Naive thymus-derived CD8-positive, alpha-beta T cell (primary cell): ENCODE results near the gene ATP4B. TPM values are rescaled to one million over a fixed set of nuclear protein-coding genes. Genes with fewer than 3 reads are reported as not detected.

Experiments
- ATAC-seq, 2 donors: fragments of 150-1000 bp; cut with Tn5 transposase in 1 of 2; sonication (Bioruptor Pico), chemical (Tn5 transposase) in 1 of 2; 1 replicate in 1 of 2; 2 replicates in 1 of 2; pipeline ENCODE4 v1.10.0; 2021; ENCODE audit warnings: mild to moderate bottlenecking in 2 of 2, moderate library complexity in 2 of 2
- POLR2A ChIA-PET: fragments of 350-600 bp; sonication (Branson Sonifier 250); formaldehyde crosslinking; loops from one replicate; lab custom pipeline; 2021; ENCODE audit warnings: antibody characterized with exemption; lab: Charles Lee
- DNase-seq, 10 donors: peaks; one replicate each; pipeline versions ENCODE4 v3.0.0 to v3.0.0-alpha.2; 2020 to 2022
- H3K27ac Mint-ChIP-seq, 10 donors: one replicate each; pipeline ENCODE4 v1.8.0; 2020 to 2022; ENCODE audit warnings: mild to moderate bottlenecking in 10 of 10, mixed read lengths in 10 of 10, moderate library complexity in 4 of 10, inconsistent platforms in 1 of 10
- H3K27me3 Mint-ChIP-seq, 5 donors: one replicate each; pipeline ENCODE4 v1.8.0; 2021 to 2022; ENCODE audit warnings: mixed read lengths in 5 of 5
- H3K36me3 Mint-ChIP-seq, 3 donors: one replicate each; pipeline ENCODE4 v1.8.0; 2020 to 2022; ENCODE audit warnings: mixed read lengths in 3 of 3, mild to moderate bottlenecking in 2 of 3, inconsistent platforms in 1 of 3
- H3K4me1 Mint-ChIP-seq, 4 donors: one replicate each; pipeline ENCODE4 v1.8.0; 2021 to 2022; ENCODE audit warnings: mixed read lengths in 4 of 4
- H3K4me3 Mint-ChIP-seq, 10 donors: one replicate each; pipeline ENCODE4 v1.8.0; 2020 to 2022; ENCODE audit warnings: mild to moderate bottlenecking in 10 of 10, mixed read lengths in 10 of 10, moderate library complexity in 6 of 10, inconsistent platforms in 1 of 10
- H3K9me3 Mint-ChIP-seq, 9 donors: one replicate each; pipeline ENCODE4 v1.8.0; 2020 to 2022; ENCODE audit warnings: mixed read lengths in 9 of 9, mild to moderate bottlenecking in 3 of 9, inconsistent platforms in 1 of 9, moderate library complexity in 1 of 9
- polyA plus RNA-seq, 3 donors: library from polyadenylated mRNA; unstranded; fragments of 300-500 nt; fragmentation: Illumina TruSeq; gene quantifications; one replicate each; pipeline ENCODE4 v1.2.3, GENCODE V29; 2021
- total RNA-seq, 8 experiments: library from RNA in 2 of 8; stranded (reverse) in 2 of 8; gene quantifications; one replicate each; pipeline ENCODE4 v1.2.3 and lab custom pipeline; 2021 to 2026

Gene ATP4B
- total RNA-seq (not detected), polyA plus RNA-seq (not detected), total RNA-seq (lab: John Stamatoyannopoulos, UW) (0 to 0.26 (median 0) reads per million in 6 experiments)

DNA sequence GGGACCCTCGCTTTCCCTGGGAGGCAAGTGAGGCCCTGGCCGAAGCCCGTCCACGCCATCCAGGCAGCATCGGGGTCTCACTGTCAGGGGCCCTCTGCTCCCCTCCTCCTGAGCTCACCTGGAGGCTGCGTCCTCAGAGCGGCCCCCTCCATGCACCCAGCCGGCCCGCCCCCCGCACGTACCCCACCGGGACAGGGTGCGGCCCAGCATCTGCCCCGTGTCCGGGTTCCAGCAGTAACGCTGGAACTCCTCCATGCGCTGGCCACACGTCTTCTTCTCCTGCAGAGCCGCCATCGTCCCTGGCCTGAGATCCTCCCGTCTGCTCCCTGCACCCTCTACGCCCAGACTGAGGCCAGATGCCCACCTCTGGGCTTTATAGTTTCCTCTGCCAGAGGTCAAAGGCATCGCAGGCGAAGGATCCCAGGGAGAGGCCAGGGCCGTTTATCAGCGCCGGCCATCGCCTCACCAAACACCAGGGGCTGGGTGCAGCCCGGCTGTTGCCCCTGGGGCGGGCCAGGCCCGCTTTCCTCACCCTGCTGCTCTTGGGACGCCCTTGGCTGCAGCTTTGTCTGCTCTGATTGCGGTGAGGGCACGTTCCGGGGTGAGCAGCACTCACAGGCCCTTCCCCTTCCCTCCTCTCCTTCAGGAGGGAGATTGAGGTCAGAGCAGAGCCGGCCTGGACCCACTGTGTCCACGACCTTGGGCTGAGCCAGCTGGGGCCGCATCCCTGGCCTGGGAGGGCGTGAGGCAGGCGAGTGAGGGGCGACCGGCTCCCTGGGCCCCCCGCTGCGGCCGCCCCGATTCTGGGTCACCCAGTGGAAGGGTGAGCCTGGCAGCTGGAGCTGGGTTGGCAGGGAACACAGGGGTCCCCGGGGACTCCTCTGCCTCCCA is at the start of gene ATP4B:
Gene ATP4B, minus strand, starts transcription at position 348 of the 891 bp plus-strand sequence. Its CDS starts 54 bp downstream, at position 294.
- DNase-seq = peak in 1 of 10 donors; percentile 41
- ATAC-seq = no peak
- no peak within 1 kb of the TSS for H3K4me3 Mint-ChIP-seq
- H3K9me3 Mint-ChIP-seq = peaks cover 6 to 22% (median 16%) of the 10 kb centered on the region in 9 donors
- H3K27me3 Mint-ChIP-seq = no peaks in the 10 kb centered on the region
- no peak within 1 kb of the TSS for H3K27ac Mint-ChIP-seq
- peaks cover 2 to 8% (median 6%) of the 10 kb centered on the region in 4 donors for H3K4me1 Mint-ChIP-seq
- H3K36me3 Mint-ChIP-seq = peaks cover 0 to 16% (median 4%) of the 10 kb centered on the region in 3 donors
- POLR2A ChIA-PET = no interaction called here

DNA sequence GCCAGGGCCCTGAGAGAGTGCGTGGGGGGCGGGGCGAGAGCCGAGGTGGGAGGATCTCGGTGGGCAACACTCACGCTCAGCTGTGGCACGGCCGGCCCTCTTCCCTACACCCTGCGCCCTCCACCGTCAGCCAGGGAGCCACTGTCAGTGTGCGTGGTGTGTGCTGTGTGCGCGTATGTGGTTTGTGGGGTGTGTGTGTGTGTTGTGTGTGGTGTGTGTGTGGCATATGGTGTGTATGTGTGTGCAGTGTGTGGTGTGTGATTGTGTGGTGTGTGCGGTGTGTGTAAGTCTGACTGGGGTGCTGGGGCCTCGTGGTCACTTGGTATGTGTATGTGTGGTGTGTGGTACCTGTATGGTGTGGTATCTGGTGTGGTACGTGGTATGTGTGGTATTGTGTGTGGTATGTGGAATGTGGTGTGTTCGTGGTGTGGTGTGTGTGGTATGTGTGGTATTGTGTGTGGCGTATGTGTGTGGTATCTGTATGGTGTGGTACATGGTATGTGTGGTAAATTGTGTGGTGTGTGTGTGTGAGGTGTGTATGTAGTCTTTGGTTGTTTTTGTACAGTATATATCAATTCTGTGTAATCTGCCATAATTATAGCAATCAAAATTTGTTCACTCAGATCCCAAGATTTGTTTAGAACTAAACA is 14.1 kb upstream of the ATP4B start:
- H3K4me3 Mint-ChIP-seq = peak overlapping the region in 3 of 10 donors; percentile 3 to 59 (median 11)
- H3K4me1 Mint-ChIP-seq = peaks cover 0 to 16% (median 5%) of the 10 kb centered on the region in 4 donors
- H3K9me3 Mint-ChIP-seq = peaks cover 0 to 4% (median 0%) of the 10 kb centered on the region in 9 donors
- peak overlapping the region in 8 of 10 donors; percentile 5 to 74 (median 16) for H3K27ac Mint-ChIP-seq
- POLR2A ChIA-PET = interaction anchor here (1.5 kb wide), 1 partner anchor 52 kb away, joined by 3 read pairs; no protein-coding TSS in a partner anchor
- no peaks in the 10 kb centered on the region for H3K36me3 Mint-ChIP-seq
- peaks cover 0 to 2% (median 0%) of the 10 kb centered on the region in 5 donors for H3K27me3 Mint-ChIP-seq
- ATAC-seq (no peak), DNase-seq (peak in 1 of 10 donors; percentile 62)

DNA sequence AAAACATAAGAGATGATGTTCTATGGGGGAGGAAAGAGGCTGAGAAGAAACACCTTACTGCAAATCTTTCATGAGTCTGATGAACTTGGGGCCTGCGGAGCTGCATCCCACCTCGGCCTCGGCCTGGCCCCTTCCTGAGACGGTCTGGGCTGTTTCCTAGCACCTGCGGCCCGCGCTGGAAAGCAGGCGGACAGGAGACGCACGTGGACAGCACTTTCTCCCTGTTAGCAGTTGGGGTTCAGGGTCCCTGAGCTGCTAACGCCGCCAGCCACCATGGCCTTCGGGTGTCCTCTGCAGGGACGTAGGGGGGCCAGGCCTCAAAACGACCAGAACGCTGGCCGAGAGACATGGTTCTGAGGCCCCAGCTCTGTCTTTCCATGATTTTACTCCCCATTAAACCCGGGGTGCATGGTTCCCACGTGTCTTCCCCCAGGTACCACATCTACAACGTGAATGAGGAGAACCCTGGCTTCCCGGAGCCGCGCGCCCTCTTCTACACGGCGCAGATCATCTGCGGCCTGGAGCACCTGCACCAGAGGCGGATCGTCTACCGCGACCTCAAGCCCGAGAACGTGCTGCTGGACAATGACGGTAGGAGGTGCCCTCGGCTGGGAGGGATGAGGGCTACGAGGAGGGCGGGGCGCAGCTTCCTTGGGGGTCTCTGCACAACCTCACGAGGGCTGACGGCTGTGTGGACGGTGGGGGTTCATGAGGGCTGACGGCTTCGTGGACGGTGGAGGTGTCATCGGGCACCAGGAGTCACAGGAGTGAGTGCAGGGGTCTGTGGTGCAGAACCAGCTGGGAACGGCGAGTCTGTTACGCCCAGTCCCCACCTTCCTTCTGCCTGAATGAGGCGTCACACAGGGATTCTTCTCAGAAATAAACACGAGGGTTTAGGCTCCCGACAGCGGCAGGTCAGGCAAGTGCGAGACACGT is 13.3 kb upstream of the ATP4B start:
- no peaks in the 10 kb centered on the region for H3K36me3 Mint-ChIP-seq
- POLR2A ChIA-PET = interaction anchor here (1.5 kb wide), 1 partner anchor 53 kb away, joined by 3 read pairs; no protein-coding TSS in a partner anchor
- no peak overlapping the region for H3K4me3 Mint-ChIP-seq
- peaks cover 0 to 2% (median 0%) of the 10 kb centered on the region in 5 donors for H3K27me3 Mint-ChIP-seq
- DNase-seq (peak in 1 of 10 donors; percentile 49), ATAC-seq (no peak)
- H3K4me1 Mint-ChIP-seq = peaks cover 0 to 16% (median 5%) of the 10 kb centered on the region in 4 donors
- H3K27ac Mint-ChIP-seq = no peak overlapping the region
- peaks cover 0 to 4% (median 0%) of the 10 kb centered on the region in 9 donors for H3K9me3 Mint-ChIP-seq

DNA sequence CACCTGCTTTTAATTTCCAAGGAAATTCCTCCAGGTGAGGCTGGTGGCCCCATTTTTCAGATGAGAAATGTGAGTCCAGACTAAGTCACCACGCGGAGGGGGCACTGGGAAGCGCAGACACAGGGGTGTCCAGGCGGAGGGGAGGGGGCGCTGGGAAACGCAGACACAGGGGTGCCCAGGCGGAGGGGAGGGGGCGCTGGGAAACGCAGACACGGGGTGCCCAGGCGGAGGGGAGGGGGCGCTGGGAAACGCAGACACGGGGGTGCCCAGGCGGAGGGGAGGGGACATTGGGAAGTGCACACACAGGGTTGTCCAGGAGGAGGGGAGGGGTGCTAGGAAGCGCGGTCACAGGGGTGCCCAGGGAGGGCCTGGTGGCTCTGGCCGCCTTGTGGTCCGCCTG is 12.5 kb upstream of the ATP4B start:
- ATAC-seq = no peak
- POLR2A ChIA-PET = interaction anchor here (1.5 kb wide), 1 partner anchor 54 kb away, joined by 3 read pairs; no protein-coding TSS in a partner anchor
- peak in 1 of 10 donors; percentile 8 for DNase-seq

DNA sequence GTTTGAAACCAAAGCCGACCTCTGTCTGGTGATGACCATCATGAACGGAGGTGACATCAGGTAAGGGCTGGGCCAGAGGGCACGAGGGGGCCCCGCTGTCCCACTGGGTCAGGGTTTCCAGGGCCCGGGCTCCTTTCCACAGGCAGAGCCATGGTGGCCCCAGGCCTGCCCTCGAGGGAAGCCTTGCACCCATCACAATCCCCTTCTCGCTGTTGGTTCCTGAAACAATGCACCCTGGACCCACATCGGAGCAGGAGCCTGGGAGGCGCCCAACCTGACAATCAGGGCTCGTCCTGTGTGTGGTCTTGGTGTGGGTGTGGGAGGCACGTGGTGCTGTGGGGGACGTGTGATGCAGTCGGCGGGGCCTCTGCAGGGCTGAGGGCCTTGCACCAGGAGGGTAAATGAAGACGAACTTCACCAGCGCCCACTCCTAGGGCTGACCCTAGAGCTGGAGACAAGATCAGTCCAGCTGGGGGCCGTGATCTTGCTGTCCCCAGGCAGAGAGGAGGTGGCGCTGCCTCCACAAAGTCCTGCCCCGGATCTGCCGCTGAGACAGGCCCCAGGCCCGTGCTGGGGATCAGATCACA is 11.8 kb upstream of the ATP4B start:
- Mint-ChIP-seq H3K4me3 (no peak overlapping the region), H3K9me3 (peaks cover 0 to 4% (median 0%) of the 10 kb centered on the region in 9 donors), H3K27me3 (peaks cover 0 to 5% (median 2%) of the 10 kb centered on the region in 5 donors), H3K27ac (peak overlapping the region in 1 of 10 donors; percentile 13), H3K4me1 (peaks cover 0 to 16% (median 5%) of the 10 kb centered on the region in 4 donors), H3K36me3 (no peaks in the 10 kb centered on the region)
- POLR2A ChIA-PET = no interaction called here
- DNase-seq (peak in 1 of 10 donors; percentile 42), ATAC-seq (no peak)

More for the DNA sequence above, 12.5 kb upstream of the ATP4B start:
- H3K4me3 Mint-ChIP-seq = no peak overlapping the region
- no peak overlapping the region for H3K27ac Mint-ChIP-seq
- H3K9me3 Mint-ChIP-seq = peaks cover 0 to 4% (median 0%) of the 10 kb centered on the region in 9 donors
- no peaks in the 10 kb centered on the region for H3K36me3 Mint-ChIP-seq
- peaks cover 0 to 4% (median 0%) of the 10 kb centered on the region in 5 donors for H3K27me3 Mint-ChIP-seq
- H3K4me1 Mint-ChIP-seq = peaks cover 0 to 16% (median 5%) of the 10 kb centered on the region in 4 donors

DNA sequence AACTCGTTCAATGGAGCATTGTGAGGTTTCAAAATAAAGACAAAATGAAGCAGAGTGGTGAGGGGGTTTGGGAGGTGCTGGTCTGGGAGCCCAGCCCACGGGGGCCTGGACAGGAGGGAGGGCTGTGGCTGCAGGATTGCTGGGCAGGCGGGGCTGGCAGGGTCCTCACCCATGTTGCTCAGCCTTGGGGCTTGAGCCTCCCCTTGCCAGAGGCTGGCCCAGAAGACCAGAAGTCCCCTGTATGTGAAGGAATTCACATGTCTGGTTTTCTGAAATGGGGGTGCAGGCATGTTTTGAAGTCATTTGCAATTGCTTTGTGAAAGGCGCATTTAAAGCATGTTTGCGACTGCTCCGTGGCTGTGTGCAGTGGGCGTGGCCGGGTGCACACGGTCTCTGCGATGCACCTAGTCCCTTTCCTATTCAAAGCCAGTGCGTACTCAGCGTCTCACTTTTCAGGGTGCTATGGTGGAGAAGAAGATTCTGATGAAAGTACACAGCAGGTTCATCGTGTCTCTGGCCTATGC is 11.3 kb upstream of the ATP4B start:
- peak overlapping the region in 2 of 10 donors; percentile 13 to 46 for H3K27ac Mint-ChIP-seq
- ATAC-seq (no peak), DNase-seq (peak in 1 of 10 donors; percentile 3)
- POLR2A ChIA-PET = no interaction called here
- peaks cover 0 to 5% (median 3%) of the 10 kb centered on the region in 5 donors for H3K27me3 Mint-ChIP-seq
- H3K9me3 Mint-ChIP-seq = peaks cover 0 to 4% (median 0%) of the 10 kb centered on the region in 9 donors
- H3K36me3 Mint-ChIP-seq = no peaks in the 10 kb centered on the region
- H3K4me3 Mint-ChIP-seq = no peak overlapping the region
- H3K4me1 Mint-ChIP-seq = peaks cover 0 to 16% (median 5%) of the 10 kb centered on the region in 4 donors

DNA sequence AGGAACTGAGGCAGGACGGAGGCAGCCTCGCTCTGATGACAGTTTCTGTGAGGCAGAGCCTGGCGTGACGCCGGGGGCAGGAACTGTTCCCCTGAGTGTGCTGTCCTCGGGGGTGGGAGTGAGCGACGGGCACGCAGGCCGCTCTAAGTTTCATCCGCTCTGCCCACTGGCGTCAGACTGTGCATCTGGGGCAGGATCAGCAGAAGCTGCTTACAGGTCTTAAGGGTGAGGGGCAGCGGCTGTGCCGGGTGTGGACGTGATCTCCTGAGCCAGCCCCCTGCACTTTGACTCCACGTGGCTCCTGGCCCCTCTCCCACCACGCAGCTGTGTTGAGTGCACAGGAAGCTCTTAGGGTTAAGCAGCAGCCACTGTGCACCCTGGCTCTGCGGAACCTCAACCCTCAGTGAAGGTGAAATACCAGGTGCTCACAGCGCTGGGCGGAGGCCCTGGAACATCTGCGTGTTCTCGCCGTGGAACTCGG is 10.5 kb upstream of the ATP4B start:
- Mint-ChIP-seq H3K36me3 (no peaks in the 10 kb centered on the region), H3K27ac (peak overlapping the region in 1 of 10 donors; percentile 46), H3K4me3 (no peak overlapping the region), H3K9me3 (peaks cover 0 to 4% (median 0%) of the 10 kb centered on the region in 9 donors), H3K27me3 (peaks cover 0 to 5% (median 3%) of the 10 kb centered on the region in 5 donors), H3K4me1 (peaks cover 0 to 16% (median 5%) of the 10 kb centered on the region in 4 donors)
- POLR2A ChIA-PET = no interaction called here
- ATAC-seq = no peak
- peak in 1 of 10 donors; percentile 60 for DNase-seq

DNA sequence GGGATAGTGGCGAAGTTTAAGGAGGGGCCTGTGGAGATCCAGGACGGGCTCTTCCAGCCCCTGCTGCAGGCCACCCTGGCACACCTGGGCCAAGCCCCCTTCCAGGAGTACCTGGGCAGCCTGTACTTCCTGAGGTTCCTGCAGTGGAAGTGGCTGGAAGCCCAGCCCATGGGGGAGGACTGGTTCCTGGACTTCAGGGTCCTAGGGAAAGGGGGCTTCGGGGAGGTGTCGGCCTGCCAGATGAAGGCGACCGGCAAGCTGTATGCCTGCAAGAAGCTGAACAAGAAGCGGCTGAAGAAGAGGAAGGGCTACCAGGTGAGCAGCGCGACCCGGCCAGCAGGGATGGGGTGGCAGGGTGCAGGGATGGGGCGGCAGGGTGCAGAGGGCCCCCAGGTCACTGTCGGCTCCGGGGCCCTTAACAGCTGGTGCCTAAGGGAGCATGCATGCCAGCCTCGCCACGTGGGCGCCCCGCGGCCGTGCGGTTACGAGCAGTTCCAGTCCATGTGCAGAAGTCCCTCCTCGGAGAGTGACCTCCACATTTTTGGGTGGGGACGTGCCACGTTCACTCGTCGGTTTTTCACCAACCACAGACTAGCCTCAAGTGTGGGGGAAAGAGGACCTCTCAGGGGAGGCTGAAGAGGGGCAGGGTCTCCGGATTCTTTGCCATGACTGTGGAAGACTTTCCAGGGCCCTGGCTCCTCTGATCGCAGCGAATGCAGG is 9.9 kb upstream of the ATP4B start:
- H3K27ac Mint-ChIP-seq = no peak overlapping the region
- no peak for ATAC-seq
- peaks cover 0 to 4% (median 0%) of the 10 kb centered on the region in 9 donors for H3K9me3 Mint-ChIP-seq
- peaks cover 0 to 16% (median 5%) of the 10 kb centered on the region in 4 donors for H3K4me1 Mint-ChIP-seq
- peaks cover 0 to 5% (median 3%) of the 10 kb centered on the region in 5 donors for H3K27me3 Mint-ChIP-seq
- H3K4me3 Mint-ChIP-seq = no peak overlapping the region
- POLR2A ChIA-PET = no interaction called here
- DNase-seq = peak in 1 of 10 donors; percentile 16
- H3K36me3 Mint-ChIP-seq = no peaks in the 10 kb centered on the region

DNA sequence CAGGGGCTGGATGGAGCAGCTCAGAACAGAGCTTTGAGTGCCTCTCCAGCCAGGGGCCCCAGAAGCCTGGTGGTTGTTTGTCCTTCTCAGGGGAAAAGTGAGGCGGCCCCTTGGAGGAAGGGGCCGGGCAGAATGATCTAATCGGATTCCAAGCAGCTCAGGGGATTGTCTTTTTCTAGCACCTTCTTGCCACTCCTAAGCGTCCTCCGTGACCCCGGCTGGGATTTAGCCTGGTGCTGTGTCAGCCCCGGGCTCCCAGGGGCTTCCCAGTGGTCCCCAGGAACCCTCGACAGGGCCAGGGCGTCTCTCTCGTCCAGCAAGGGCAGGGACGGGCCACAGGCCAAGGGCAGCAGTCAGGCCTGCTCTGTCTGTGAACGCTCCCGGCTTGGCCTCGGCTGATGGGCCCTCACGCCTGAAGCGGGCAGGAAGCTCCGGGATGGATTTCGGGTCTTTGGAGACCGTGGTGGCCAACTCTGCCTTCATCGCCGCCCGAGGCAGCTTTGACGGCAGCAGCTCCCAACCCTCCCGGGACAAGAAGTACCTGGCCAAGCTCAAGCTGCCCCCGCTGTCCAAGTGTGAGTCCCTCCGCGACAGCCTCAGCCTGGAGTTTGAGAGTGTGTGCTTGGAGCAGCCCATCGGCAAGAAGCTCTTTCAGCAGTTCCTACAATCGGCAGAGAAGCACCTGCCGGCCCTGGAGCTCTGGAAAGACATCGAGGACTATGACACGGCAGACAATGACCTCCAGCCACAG is 9.1 kb upstream of the ATP4B start, which contains the start of gene GRK1:
Gene GRK1, plus strand, starts transcription at position 269 of the 751 bp plus-strand sequence. Its CDS starts 168 bp downstream, at position 437.
- Mint-ChIP-seq H3K36me3 (no peaks in the 10 kb centered on the region), H3K4me1 (peaks cover 0 to 11% (median 3%) of the 10 kb centered on the region in 4 donors), H3K4me3 (no peak within 1 kb of the TSS), H3K9me3 (peaks cover 0 to 6% (median 0%) of the 10 kb centered on the region in 9 donors), H3K27ac (no peak within 1 kb of the TSS), H3K27me3 (peaks cover 0 to 5% (median 3%) of the 10 kb centered on the region in 5 donors)
- peak in 1 of 10 donors; percentile 60 for DNase-seq
- POLR2A ChIA-PET = no interaction called here
- ATAC-seq = no peak

DNA sequence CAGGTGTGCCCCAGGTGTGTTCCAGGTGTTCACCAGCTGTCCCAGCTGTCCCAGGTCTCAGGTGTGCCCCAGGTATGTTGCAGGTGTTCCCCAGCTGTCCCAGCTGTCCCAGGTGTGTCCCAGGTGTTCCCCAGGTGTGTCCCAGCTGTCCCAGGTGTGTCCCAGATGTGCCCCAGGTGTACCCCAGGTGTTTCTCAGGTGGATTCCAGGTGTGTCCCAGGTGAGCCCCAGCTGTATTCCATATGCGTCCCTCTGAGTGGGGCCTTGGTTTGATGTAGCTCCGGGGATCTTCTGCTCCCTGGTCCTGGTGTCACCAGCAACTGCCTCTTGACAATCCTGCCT is 8.3 kb upstream of the ATP4B start:
- no peak for ATAC-seq
- Mint-ChIP-seq H3K27me3 (peaks cover 0 to 5% (median 3%) of the 10 kb centered on the region in 5 donors), H3K9me3 (peaks cover 0 to 13% (median 5%) of the 10 kb centered on the region in 9 donors), H3K27ac (no peak overlapping the region), H3K4me3 (no peak overlapping the region), H3K4me1 (peaks cover 0 to 9% (median 2%) of the 10 kb centered on the region in 4 donors), H3K36me3 (peaks cover 0 to 8% (median 2%) of the 10 kb centered on the region in 3 donors)
- DNase-seq = peak in 1 of 10 donors; percentile 44
- POLR2A ChIA-PET = no interaction called here
